Cardiac fibroblast (primary cell): ENCODE data around the gene FAM193B.
"Not testable (repeated sequence)": the region's sequence is repeated elsewhere in the genome, so short reads cannot be mapped to it uniquely, and the experiment has no call there.

Experiments
- DNase-seq, 2 donors: peaks; one replicate each; pipeline versions ENCODE4 v3.0.0 to v3.0.0-alpha.2; 2010; ENCODE audit warnings: low read depth in 2 of 2
- H3K4me3 ChIP-seq, 2 donors: replicated peaks in 1 of 2; 1 replicate in 1 of 2; 2 replicates in 1 of 2; pipeline ENCODE4 v1.5.1; 2011; ENCODE audit warnings: low read depth in 2 of 2, low read length in 2 of 2, mild to moderate bottlenecking in 2 of 2, moderate library complexity in 1 of 2
- TF ChIP-seq, protein P1 (sequence below): IDR thresholded peaks from one replicate; pipeline ENCODE4 v1.5.1; 2011; ENCODE audit warnings: low read depth, mild to moderate bottlenecking, low read length, inconsistent platforms

FAM193B gene

DNA sequence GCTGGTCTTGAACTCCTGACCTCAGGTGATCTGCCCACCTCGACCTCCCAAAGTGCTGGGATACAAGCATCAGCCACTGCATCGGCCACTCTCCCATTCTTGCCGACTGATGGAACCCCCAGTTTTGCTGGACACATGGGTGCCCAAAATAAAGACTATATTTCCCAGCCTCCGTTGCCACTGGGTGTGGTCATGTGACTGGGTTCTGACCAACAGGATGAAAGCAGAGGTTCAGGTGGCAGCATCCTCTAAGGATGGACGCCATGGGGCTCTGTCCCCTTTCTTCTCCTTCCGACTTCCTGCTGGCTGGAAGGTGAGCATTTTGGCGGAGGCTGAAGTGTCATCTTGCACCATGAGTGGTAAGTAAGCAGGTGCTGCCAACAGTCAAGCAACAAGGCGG is 67.2 kb downstream of the FAM193B start:
- no peak for DNase-seq
- H3K4me3 ChIP-seq: no peak overlapping the region
- TF ChIP-seq, protein P1, sequence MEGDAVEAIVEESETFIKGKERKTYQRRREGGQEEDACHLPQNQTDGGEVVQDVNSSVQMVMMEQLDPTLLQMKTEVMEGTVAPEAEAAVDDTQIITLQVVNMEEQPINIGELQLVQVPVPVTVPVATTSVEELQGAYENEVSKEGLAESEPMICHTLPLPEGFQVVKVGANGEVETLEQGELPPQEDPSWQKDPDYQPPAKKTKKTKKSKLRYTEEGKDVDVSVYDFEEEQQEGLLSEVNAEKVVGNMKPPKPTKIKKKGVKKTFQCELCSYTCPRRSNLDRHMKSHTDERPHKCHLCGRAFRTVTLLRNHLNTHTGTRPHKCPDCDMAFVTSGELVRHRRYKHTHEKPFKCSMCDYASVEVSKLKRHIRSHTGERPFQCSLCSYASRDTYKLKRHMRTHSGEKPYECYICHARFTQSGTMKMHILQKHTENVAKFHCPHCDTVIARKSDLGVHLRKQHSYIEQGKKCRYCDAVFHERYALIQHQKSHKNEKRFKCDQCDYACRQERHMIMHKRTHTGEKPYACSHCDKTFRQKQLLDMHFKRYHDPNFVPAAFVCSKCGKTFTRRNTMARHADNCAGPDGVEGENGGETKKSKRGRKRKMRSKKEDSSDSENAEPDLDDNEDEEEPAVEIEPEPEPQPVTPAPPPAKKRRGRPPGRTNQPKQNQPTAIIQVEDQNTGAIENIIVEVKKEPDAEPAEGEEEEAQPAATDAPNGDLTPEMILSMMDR: no peak

DNA sequence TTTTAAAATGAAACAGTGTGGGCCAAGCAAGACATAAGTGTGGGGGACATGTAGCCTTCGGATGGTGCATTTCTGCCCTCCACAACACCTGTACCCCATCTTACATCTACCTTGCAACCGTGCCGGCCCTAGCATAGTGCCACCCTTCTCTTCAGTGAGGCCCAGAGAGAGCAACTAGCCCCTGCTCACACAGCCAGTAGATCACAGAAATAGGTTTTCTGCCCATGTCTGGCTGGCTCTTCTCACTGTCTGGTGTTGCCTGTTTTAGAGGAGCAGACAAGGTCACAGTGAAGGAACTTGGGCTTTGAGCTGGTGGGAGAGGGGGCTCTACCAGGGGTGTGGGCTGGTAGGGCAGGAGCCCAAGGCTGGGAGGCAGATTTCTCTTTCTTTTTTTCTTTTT is 68.1 kb downstream of the FAM193B start:
- TF ChIP-seq, protein P1: no peak
- H3K4me3 ChIP-seq: no peak overlapping the region
- DNase-seq: no peak

GRCh38 chr5:177485753-177486152 is 68.6 kb downstream of the FAM193B start:
- H3K4me3 ChIP-seq, DNase-seq: not testable (repeated sequence)

GRCh38 chr5:177484902-177485549 is 69.3 kb downstream of the FAM193B start:
- TF ChIP-seq, protein P1: no peak
- no peak overlapping the region for H3K4me3 ChIP-seq
- DNase-seq: no peak

GRCh38 chr5:177483994-177484901 is 70.1 kb downstream of the FAM193B start:
- no peak overlapping the region for H3K4me3 ChIP-seq
- TF ChIP-seq, protein P1: no peak
- peak in 1 of 2 donors; percentile 30 for DNase-seq

DNA sequence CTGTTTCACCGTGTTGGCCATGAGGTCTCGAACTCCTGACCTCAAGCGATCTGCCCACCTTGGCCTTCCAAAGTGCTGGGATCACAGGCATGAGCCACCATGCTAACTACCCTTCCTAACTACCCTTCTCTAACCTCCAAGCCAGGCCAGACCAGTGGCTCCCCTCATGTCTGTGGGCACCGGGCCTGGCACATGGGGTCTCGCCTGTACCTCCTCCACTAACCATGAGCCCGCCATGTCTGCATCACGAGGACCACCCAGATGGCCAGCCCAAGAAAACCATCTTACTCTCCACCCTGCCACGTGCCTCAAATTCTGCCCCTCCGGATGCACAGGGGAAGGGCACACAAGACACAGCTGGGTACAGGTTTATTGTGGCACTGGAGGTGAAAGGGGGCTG is 71.3 kb downstream of the FAM193B start:
- no peak for DNase-seq
- no peak overlapping the region for H3K4me3 ChIP-seq
- TF ChIP-seq, protein P1: no peak

DNA sequence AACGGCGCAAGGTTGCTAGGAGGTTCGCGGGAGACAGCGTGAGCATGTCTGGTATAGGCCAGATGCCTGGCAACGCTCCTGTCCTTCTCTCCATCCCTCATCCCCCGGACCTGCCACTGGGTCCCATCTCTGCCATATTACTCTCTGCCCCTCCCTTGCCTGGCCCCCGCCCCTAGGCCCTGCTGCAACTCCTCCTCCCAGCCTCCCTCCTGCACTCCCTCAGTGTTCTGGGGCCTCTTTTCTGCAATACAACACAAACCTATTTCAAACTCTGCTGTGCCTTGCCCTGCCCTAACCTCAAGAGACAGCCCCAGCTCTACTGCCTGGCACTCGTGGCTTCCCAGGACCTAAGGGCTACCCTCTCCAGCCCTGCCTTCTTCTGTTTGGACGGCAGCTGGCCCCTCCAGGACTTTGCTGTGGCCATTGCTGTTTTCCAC is 72.0 kb downstream of the FAM193B start:
- TF ChIP-seq, protein P1: no peak
- no peak for DNase-seq
- no peak overlapping the region for H3K4me3 ChIP-seq
